ENCODE measurements around the gene INHA. TPM values are rescaled to one million over a fixed set of nuclear protein-coding genes. Genes with fewer than 3 reads are reported as not detected.

The INHA gene
- total RNA-seq, 1 donor from 2014 or later = not detected

DNA sequence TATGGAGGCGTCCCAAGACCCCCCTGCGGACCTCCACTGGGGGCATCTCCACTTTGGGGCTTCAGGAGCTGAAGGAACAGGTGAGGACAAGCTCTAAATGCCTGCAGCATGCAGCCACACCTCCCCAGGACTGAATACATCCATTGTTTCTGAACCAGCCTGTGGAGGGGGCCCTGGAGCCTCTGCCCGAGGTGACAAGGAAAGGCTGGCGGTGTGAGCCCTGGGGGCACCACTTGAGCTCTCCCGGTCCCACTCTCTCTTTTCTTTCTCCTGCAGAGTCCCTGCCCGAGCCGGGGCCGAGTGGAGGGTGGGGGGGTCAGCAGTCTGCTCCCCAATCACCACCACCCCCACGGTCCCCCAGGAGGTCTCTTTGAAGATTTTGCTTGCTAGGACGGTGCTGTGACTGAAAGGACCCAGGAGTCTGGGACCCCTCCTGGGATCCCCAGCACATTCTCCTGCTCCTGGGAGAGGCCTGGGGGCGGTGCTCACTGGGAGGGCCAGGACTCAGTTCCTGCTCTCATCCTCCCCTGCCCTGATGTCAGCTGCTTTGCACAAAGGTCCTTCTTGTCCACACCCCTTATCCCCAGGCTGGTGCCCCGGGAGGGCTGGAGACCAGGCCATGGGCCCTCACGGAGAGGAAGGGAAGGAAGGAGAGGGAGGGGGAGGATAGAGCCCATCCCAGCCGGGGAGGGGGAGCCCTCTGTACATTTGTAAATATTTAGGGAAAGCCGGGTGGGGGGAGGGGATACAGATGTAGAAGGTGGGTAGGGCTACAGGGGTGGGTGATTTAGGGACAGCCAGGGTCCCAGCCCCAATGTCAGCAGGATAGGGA, 34.2 kb upstream of the INHA start:
- Mint-ChIP-seq H3K36me3 (ENCODE audit: unreplicated experiment) (no peaks in the 10 kb centered on the region), H3K27me3 (ENCODE audit: unreplicated experiment) (peaks cover 5% of the 10 kb centered on the region), H3K4me1 (ENCODE audit: low read depth, unreplicated experiment) (peaks cover 30% of the 10 kb centered on the region), H3K9me3 (ENCODE audit: unreplicated experiment) (peaks cover 14% of the 10 kb centered on the region), H3K4me3 (ENCODE audit: unreplicated experiment) (no peak overlapping the region), H3K27ac (ENCODE audit: unreplicated experiment) (no peak overlapping the region)
- peak; percentile 40 for DNase-seq
- TF ChIP-seq, protein P1, sequence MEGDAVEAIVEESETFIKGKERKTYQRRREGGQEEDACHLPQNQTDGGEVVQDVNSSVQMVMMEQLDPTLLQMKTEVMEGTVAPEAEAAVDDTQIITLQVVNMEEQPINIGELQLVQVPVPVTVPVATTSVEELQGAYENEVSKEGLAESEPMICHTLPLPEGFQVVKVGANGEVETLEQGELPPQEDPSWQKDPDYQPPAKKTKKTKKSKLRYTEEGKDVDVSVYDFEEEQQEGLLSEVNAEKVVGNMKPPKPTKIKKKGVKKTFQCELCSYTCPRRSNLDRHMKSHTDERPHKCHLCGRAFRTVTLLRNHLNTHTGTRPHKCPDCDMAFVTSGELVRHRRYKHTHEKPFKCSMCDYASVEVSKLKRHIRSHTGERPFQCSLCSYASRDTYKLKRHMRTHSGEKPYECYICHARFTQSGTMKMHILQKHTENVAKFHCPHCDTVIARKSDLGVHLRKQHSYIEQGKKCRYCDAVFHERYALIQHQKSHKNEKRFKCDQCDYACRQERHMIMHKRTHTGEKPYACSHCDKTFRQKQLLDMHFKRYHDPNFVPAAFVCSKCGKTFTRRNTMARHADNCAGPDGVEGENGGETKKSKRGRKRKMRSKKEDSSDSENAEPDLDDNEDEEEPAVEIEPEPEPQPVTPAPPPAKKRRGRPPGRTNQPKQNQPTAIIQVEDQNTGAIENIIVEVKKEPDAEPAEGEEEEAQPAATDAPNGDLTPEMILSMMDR (IDR thresholded peaks at IDR 0.05; ENCODE audit: partially characterized antibody, unreplicated experiment) = no peak

DNA sequence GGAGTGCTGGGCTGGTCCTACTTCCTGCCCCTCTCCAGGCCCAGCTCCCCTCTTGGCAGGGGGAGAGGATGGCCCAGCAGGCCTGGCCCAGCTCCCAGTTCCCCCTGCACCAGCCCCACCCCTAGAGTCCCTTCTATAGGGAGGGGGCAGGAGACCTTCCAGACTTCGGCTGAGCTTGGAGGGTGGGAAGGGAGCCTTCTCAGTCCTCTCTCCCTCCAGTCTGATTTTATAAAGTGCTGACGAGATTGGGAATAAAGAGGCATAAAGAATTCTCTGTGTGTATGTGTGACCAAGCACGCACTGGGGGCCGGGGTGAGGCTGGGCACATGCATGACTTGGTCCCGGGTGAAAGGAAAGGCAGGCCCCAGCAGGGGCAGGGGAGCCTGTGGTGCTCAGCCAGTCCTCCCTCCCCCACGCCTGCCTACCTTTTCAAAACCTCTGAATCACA, 33.6 kb upstream of the INHA start:
- H3K36me3 Mint-ChIP-seq (ENCODE audit: unreplicated experiment) = no peaks in the 10 kb centered on the region
- H3K4me1 Mint-ChIP-seq (ENCODE audit: low read depth, unreplicated experiment) = peaks cover 30% of the 10 kb centered on the region
- peaks cover 14% of the 10 kb centered on the region for H3K9me3 Mint-ChIP-seq (ENCODE audit: unreplicated experiment)
- TF ChIP-seq, protein P1 (IDR thresholded peaks at IDR 0.05; ENCODE audit: partially characterized antibody, unreplicated experiment) = no peak
- H3K27me3 Mint-ChIP-seq (ENCODE audit: unreplicated experiment) = peaks cover 4% of the 10 kb centered on the region
- DNase-seq = peak; percentile 10
- H3K4me3 Mint-ChIP-seq (ENCODE audit: unreplicated experiment) = no peak overlapping the region
- peak overlapping the region; percentile 73 for H3K27ac Mint-ChIP-seq (ENCODE audit: unreplicated experiment)

DNA sequence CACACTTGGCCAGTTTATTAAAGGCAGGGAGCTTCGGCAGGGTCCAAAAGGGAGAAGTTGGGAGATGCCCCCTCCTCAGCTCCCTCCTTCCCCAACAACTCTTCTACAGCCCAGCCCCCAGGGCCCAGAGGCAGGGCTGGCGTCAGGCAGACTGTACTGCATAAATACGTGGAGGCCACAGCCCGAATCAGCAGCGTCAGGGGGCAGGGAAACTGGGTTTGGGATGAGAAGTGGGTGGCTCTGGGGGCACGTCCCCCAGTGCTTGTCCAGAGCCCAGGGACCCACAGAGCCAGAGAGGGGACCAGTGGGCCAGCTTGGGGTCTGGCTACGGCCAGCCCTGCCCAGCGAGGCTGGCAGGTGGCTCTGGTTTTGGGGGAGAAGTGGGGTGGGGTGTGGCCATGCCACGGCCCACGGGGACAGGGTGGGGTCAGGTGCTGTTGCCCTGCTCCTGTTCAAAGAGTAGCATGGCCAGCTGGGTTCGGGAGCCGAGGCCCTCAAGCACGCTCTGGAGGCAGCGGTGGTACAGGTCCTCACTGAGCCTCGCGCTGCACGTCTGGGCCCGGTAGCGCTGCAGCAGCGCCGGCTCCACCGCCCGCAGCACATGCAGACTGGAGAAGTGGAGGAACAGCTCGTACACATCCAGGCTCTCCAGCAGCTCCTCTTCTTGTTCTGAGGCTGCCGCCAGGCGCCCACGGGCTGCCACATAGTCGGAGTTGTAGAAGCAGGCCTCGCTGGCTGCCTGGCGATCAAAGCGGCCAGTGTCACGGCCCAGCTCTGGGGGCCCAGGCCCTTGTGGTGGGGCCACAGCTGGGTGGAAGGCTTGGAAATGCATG, 32.9 kb upstream of the INHA start:
- peak; percentile 15 for DNase-seq
- Mint-ChIP-seq H3K36me3 (ENCODE audit: unreplicated experiment) (no peaks in the 10 kb centered on the region), H3K4me3 (ENCODE audit: unreplicated experiment) (no peak overlapping the region), H3K27ac (ENCODE audit: unreplicated experiment) (peak overlapping the region; percentile 73), H3K4me1 (ENCODE audit: low read depth, unreplicated experiment) (peaks cover 30% of the 10 kb centered on the region), H3K27me3 (ENCODE audit: unreplicated experiment) (peaks cover 4% of the 10 kb centered on the region), H3K9me3 (ENCODE audit: unreplicated experiment) (peaks cover 13% of the 10 kb centered on the region)
- TF ChIP-seq, protein P1 (IDR thresholded peaks at IDR 0.05; ENCODE audit: partially characterized antibody, unreplicated experiment) = no peak

DNA sequence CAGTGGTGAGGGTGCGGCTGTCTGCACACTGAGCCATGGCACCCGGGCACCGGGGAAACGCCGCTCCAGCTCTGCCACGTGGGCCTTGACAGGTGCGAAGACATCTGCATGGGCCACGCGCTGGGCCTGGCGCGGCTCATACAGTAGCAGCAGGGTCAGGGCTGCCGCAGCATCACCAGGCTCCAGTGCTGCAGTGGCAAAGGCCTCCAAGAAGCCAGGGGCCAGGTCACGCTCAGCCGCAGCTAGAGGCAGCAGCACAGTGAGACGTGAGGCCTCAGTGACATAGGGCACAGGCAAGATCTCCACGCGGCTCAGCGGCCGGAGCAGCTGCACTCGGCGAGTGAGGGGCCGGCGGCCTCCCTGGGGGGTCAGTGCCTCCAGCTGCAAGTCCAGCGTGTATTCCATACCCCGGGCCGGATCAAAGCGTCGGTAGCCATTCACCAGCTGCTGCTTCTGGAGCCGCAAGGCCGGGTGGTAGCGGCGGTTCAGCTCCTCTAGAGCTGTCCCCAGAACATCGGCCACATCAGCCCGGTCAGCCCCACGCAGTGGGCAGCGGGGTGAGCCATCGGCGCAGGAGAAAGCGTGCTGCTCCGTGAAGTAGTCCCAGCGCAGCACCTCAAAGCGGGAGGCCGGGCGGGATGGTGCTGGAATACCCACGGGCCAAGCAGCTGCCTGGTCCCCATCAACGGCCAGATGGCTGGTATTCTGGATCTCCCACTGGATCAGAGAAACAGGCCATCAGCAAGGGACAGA, 32.0 kb upstream of the INHA start:
- no peak overlapping the region for H3K4me3 Mint-ChIP-seq (ENCODE audit: unreplicated experiment)

More for the DNA sequence above, 32.0 kb upstream of the INHA start:
- peaks cover 8% of the 10 kb centered on the region for H3K36me3 Mint-ChIP-seq (ENCODE audit: unreplicated experiment)
- H3K27ac Mint-ChIP-seq (ENCODE audit: unreplicated experiment) = no peak overlapping the region
- no peak for DNase-seq
- TF ChIP-seq, protein P1 (IDR thresholded peaks at IDR 0.05; ENCODE audit: partially characterized antibody, unreplicated experiment) = no peak
- peaks cover 33% of the 10 kb centered on the region for H3K4me1 Mint-ChIP-seq (ENCODE audit: low read depth, unreplicated experiment)
- peaks cover 12% of the 10 kb centered on the region for H3K27me3 Mint-ChIP-seq (ENCODE audit: unreplicated experiment)
- peaks cover 22% of the 10 kb centered on the region for H3K9me3 Mint-ChIP-seq (ENCODE audit: unreplicated experiment)

All from glutamatergic neuron (in vitro differentiated cells).